GM12891 (cell line): ENCODE results near the gene DGCR8.

Experiments used
- DNase-seq: peaks from one replicate; pipeline ENCODE4 v3.0.0; 2011; ENCODE audit warnings: low spot score; ENCODE audit not compliant: insufficient read length
- FAIRE-seq: peaks from 2 replicates; lab custom pipeline; 2011; peaks lifted over from hg19 to GRCh38; lab: Jason Lieb, UNC
- PAX5 ChIP-seq: IDR thresholded peaks from 2 replicates; pipeline ENCODE4 v1.6.1; 2011; ENCODE audit warnings: low read length, moderate library complexity, mild to moderate bottlenecking; ENCODE audit not compliant: insufficient read depth, severe bottlenecking
- POLR2A ChIP-seq: IDR thresholded peaks from 2 replicates; pipeline ENCODE4 v1.6.1; 2011; ENCODE audit warnings: low read depth, low read length, control low read depth
- POLR2AphosphoS5 ChIP-seq: IDR thresholded peaks from 2 replicates; pipeline ENCODE4 v1.6.1; 2011; ENCODE audit warnings: low read depth, low read length, control low read depth
- POU2F2 ChIP-seq: IDR thresholded peaks from 2 replicates; pipeline ENCODE4 v1.6.1; 2011; ENCODE audit warnings: low read depth, mild to moderate bottlenecking, control low read depth, low read length, moderate library complexity
- SPI1 ChIP-seq: IDR thresholded peaks from 2 replicates; pipeline ENCODE4 v1.6.1; 2011; ENCODE audit warnings: low read depth, low read length, control low read depth
- TAF1 ChIP-seq: IDR thresholded peaks from 2 replicates; pipeline ENCODE4 v1.6.1; 2011; ENCODE audit warnings: low read depth, low read length, control low read depth

DGCR8 gene

GRCh38 chr22:20096574-20097420 lies 16.8 kb downstream of the DGCR8 start:
- DNase-seq (no peak), FAIRE-seq (no peak)
- TF ChIP-seq POLR2A (no peak), PAX5 (no peak), POU2F2 (no peak), TAF1 (no peak)

GRCh38 chr22:20099099-20099711 lies 19.2 kb downstream of the DGCR8 start:
- FAIRE-seq (no peak), DNase-seq (no peak)
- TF ChIP-seq TAF1 (no peak), POLR2AphosphoS5 (no peak), POLR2A (no peak), SPI1 (no peak), POU2F2 (no peak), PAX5 (no peak)

- DNase-seq (no peak), FAIRE-seq (no peak)
- TF ChIP-seq POLR2A = no peak
- no peak for TF ChIP-seq POU2F2
- TF ChIP-seq TAF1 = no peak
- TF ChIP-seq SPI1 = no peak
- TF ChIP-seq PAX5 = no peak
- no peak for TF ChIP-seq POLR2AphosphoS5
Observed at GRCh38 chr22:20101638-20102037, 21.6 kb downstream of the DGCR8 start.

GRCh38 chr22:20102203-20102780 lies 22.3 kb downstream of the DGCR8 start:
- TF ChIP-seq SPI1 (no peak), TAF1 (no peak), POLR2A (no peak), PAX5 (no peak)
- no peak for FAIRE-seq

GRCh38 chr22:20105456-20106204 lies 25.6 kb downstream of the DGCR8 start:
- DNase-seq (no peak), FAIRE-seq (no peak)
- no peak for TF ChIP-seq SPI1
- no peak for TF ChIP-seq TAF1
- no peak for TF ChIP-seq POU2F2
- TF ChIP-seq PAX5 = no peak
- no peak for TF ChIP-seq POLR2A
- no peak for TF ChIP-seq POLR2AphosphoS5

More at GRCh38 chr22:20102203-20102780, 22.3 kb downstream of the DGCR8 start:
- DNase-seq = no peak

- DNase-seq = no peak
- TF ChIP-seq POU2F2 (no peak), PAX5 (no peak), POLR2A (no peak), TAF1 (no peak), SPI1 (no peak), POLR2AphosphoS5 (no peak)
- no peak for FAIRE-seq
Observed at GRCh38 chr22:20106205-20106848, 26.3 kb downstream of the DGCR8 start.

GRCh38 chr22:20106849-20107237 lies 26.8 kb downstream of the DGCR8 start:
- no peak for FAIRE-seq
- no peak for DNase-seq
- TF ChIP-seq PAX5 = no peak
- no peak for TF ChIP-seq TAF1
- TF ChIP-seq POLR2A = no peak
- TF ChIP-seq POU2F2 = no peak
- no peak for TF ChIP-seq POLR2AphosphoS5
- no peak for TF ChIP-seq SPI1

GRCh38 chr22:20107471-20107901 lies 27.4 kb downstream of the DGCR8 start:
- DNase-seq (no peak), FAIRE-seq (no peak)
- no peak for TF ChIP-seq TAF1
- TF ChIP-seq SPI1 = no peak
- no peak for TF ChIP-seq PAX5
- TF ChIP-seq POLR2A = no peak
- TF ChIP-seq POLR2AphosphoS5 = no peak
- TF ChIP-seq POU2F2 = no peak

- no peak for DNase-seq
- no peak for FAIRE-seq
- TF ChIP-seq POLR2A = peak; percentile 15; the same call in 1 of the 2 replicates
- TF ChIP-seq POU2F2 = no peak
Observed at GRCh38 chr22:20107951-20108756, 28.1 kb downstream of the DGCR8 start.

GRCh38 chr22:20108757-20109230 lies 28.8 kb downstream of the DGCR8 start:
- no peak for TF ChIP-seq PAX5
- no peak for TF ChIP-seq POU2F2
- TF ChIP-seq POLR2A = no peak
- TF ChIP-seq POLR2AphosphoS5 = no peak
- no peak for TF ChIP-seq SPI1
- no peak for TF ChIP-seq TAF1
- FAIRE-seq = no peak

More at GRCh38 chr22:20108757-20109230, 28.8 kb downstream of the DGCR8 start:
- no peak for DNase-seq
